Urinary bladder (tissue), 4 donors: ENCODE measurements around the gene KHDRBS2. TPM values are rescaled to one million over a fixed set of nuclear protein-coding genes. Genes with fewer than 3 reads are reported as not detected.
"Not testable (repeated sequence)": the region's sequence is repeated elsewhere in the genome, so short reads cannot be mapped to it uniquely, and the experiment has no call there.

Source experiments
- DNase-seq: peaks from one replicate; pipeline ENCODE4 v3.0.0-alpha.2; 2015; ENCODE audit errors: extremely low spot score
- H3K27ac ChIP-seq: one replicate; pipeline ENCODE4 v1.5.1; 2013; ENCODE audit warnings: low read depth, mild to moderate bottlenecking, moderate library complexity
- H3K36me3 ChIP-seq: one replicate; pipeline ENCODE4 v1.6.1; 2013; ENCODE audit warnings: mild to moderate bottlenecking, moderate library complexity; ENCODE audit not compliant: insufficient read depth
- H3K4me1 ChIP-seq: one replicate; pipeline ENCODE4 v1.6.1; 2013; ENCODE audit warnings: mild to moderate bottlenecking, moderate library complexity; ENCODE audit not compliant: insufficient read depth
- H3K4me3 ChIP-seq: one replicate; pipeline ENCODE4 v1.5.1; 2013; ENCODE audit warnings: low read depth, low read length
- WGBS: extraction: QIAGEN DNeasy Blood & Tissue Kit; methylation state at CpG from one replicate; pipeline ENCODE4 v1.1.7; 2013; 5-methylcytosine and 5-hydroxymethylcytosine counted together
- polyA plus RNA-seq: library from polyadenylated mRNA; stranded (reverse); fragments of 200-250 nt; gene quantifications from one replicate; pipeline ENCODE4 v1.2.3, GENCODE V29; 2013
- total RNA-seq: library from RNA; depleted of rRNA; stranded (reverse); fragments of >200 nt; gene quantifications from one replicate; pipeline ENCODE4 v1.2.3, GENCODE V29; 2014
- donor health status: healthy with polysubstance abuse.
- donor health status: healthy.

KHDRBS2 gene
- total and polyA plus RNA-seq, 2 donors = 0.29 to 5.2 TPM

GRCh38 chr6:61835237-61835636, 450.8 kb downstream of the KHDRBS2 start:
- no peak overlapping the region for H3K27ac ChIP-seq
- no peaks in the 10 kb centered on the region for H3K4me1 ChIP-seq
- WGBS = 63% methylated on average over 2 of the region's 2 CpGs
- no peak for DNase-seq
- no peak overlapping the region for H3K4me3 ChIP-seq
- H3K36me3 ChIP-seq = no peaks in the 10 kb centered on the region

- Histone ChIP-seq H3K4me1 (no peaks in the 10 kb centered on the region), H3K36me3 (no peaks in the 10 kb centered on the region), H3K4me3 (no peak overlapping the region), H3K27ac (no peak overlapping the region)
- no peak for DNase-seq
- WGBS = 76% methylated on average over 2 of the region's 2 CpGs
These were observed 452.8 kb downstream of the KHDRBS2 start for GRCh38 chr6:61833176-61833755.

- DNase-seq = no peak
- Histone ChIP-seq H3K27ac (no peak overlapping the region), H3K4me1 (no peaks in the 10 kb centered on the region), H3K36me3 (no peaks in the 10 kb centered on the region), H3K4me3 (no peak overlapping the region)
- 81% methylated on average over 2 of the region's 2 CpGs for whole genome bisulfite sequencing
These were observed 468.3 kb downstream of the KHDRBS2 start for GRCh38 chr6:61817716-61818115.

- no peak overlapping the region for H3K27ac ChIP-seq
- 85% methylated on average over 3 of the region's 3 CpGs for WGBS
- no peaks in the 10 kb centered on the region for H3K36me3 ChIP-seq
- H3K4me1 ChIP-seq = no peaks in the 10 kb centered on the region
- no peak overlapping the region for H3K4me3 ChIP-seq
- no peak for DNase-seq
These were observed 476.0 kb downstream of the KHDRBS2 start for GRCh38 chr6:61810047-61810446.

- H3K4me3 ChIP-seq = no peak overlapping the region
- H3K36me3 ChIP-seq = no peaks in the 10 kb centered on the region
- H3K27ac ChIP-seq = no peak overlapping the region
- H3K4me1 ChIP-seq = no peaks in the 10 kb centered on the region
- DNase-seq = no peak
- 11% methylated on average over 1 of the region's 1 CpG for WGBS
These were observed 476.9 kb downstream of the KHDRBS2 start for GRCh38 chr6:61809004-61809595.

- Histone ChIP-seq H3K36me3 (no peaks in the 10 kb centered on the region), H3K27ac (no peak overlapping the region), H3K4me3 (no peak overlapping the region), H3K4me1 (no peaks in the 10 kb centered on the region)
- DNase-seq = no peak
- 85% methylated on average over 1 of the region's 1 CpG for WGBS
These were observed 498.0 kb downstream of the KHDRBS2 start for GRCh38 chr6:61787998-61788397.

- DNase-seq, H3K4me1 ChIP-seq, H3K27ac ChIP-seq, H3K36me3 ChIP-seq, H3K4me3 ChIP-seq: not testable (repeated sequence)
- 95% methylated on average over 11 of the region's 11 CpGs for WGBS
These were observed 516.6 kb downstream of the KHDRBS2 start for GRCh38 chr6:61769446-61769845.

GRCh38 chr6:61755739-61756138, 530.3 kb downstream of the KHDRBS2 start:
- no peaks in the 10 kb centered on the region for H3K4me1 ChIP-seq
- no peak overlapping the region for H3K27ac ChIP-seq
- no peak overlapping the region for H3K4me3 ChIP-seq
- no peaks in the 10 kb centered on the region for H3K36me3 ChIP-seq
- DNase-seq = no peak
- 76% methylated on average over 1 of the region's 1 CpG for WGBS

GRCh38 chr6:61751986-61752385, 534.0 kb downstream of the KHDRBS2 start:
- 65% methylated on average over 3 of the region's 3 CpGs for WGBS
- H3K4me3 ChIP-seq = no peak overlapping the region
- no peaks in the 10 kb centered on the region for H3K36me3 ChIP-seq
- no peaks in the 10 kb centered on the region for H3K4me1 ChIP-seq
- DNase-seq = no peak
- H3K27ac ChIP-seq = no peak overlapping the region

GRCh38 chr6:61745994-61746393, 540.0 kb downstream of the KHDRBS2 start:
- Histone ChIP-seq H3K4me1 (no peaks in the 10 kb centered on the region), H3K36me3 (no peaks in the 10 kb centered on the region), H3K4me3 (no peak overlapping the region), H3K27ac (no peak overlapping the region)
- no peak for DNase-seq
- WGBS = 73% methylated on average over 5 of the region's 5 CpGs

- DNase-seq = no peak
- Histone ChIP-seq H3K36me3 (no peaks in the 10 kb centered on the region), H3K4me1 (no peaks in the 10 kb centered on the region), H3K27ac (no peak overlapping the region), H3K4me3 (no peak overlapping the region)
- 91% methylated on average over 3 of the region's 3 CpGs for WGBS
These were observed 574.2 kb downstream of the KHDRBS2 start for GRCh38 chr6:61711849-61712248.

GRCh38 chr6:61688165-61688564, 597.9 kb downstream of the KHDRBS2 start:
- Histone ChIP-seq H3K4me3 (no peak overlapping the region), H3K36me3 (no peaks in the 10 kb centered on the region), H3K27ac (no peak overlapping the region), H3K4me1 (no peaks in the 10 kb centered on the region)
- DNase-seq = no peak
- 86% methylated on average over 2 of the region's 2 CpGs for WGBS

GRCh38 chr6:61682562-61682961, 603.5 kb downstream of the KHDRBS2 start:
- DNase-seq = no peak
- 20% methylated on average over 2 of the region's 2 CpGs for WGBS
- Histone ChIP-seq H3K36me3 (no peaks in the 10 kb centered on the region), H3K27ac (no peak overlapping the region), H3K4me3 (no peak overlapping the region), H3K4me1 (no peaks in the 10 kb centered on the region)

GRCh38 chr6:61679625-61680024, 606.4 kb downstream of the KHDRBS2 start:
- WGBS = 88% methylated on average over 6 of the region's 6 CpGs
- DNase-seq = no peak
- Histone ChIP-seq H3K4me3 (no peak overlapping the region), H3K36me3 (no peaks in the 10 kb centered on the region), H3K4me1 (no peaks in the 10 kb centered on the region), H3K27ac (no peak overlapping the region)

- Histone ChIP-seq H3K36me3 (no peaks in the 10 kb centered on the region), H3K4me1 (no peaks in the 10 kb centered on the region), H3K27ac (no peak overlapping the region), H3K4me3 (no peak overlapping the region)
- WGBS = 80% methylated on average over 2 of the region's 2 CpGs
- no peak for DNase-seq
These were observed 610.3 kb downstream of the KHDRBS2 start for GRCh38 chr6:61675734-61676133.
